Kidney (tissue), 14 donors: ENCODE results near the gene MAGI1. TPM values are rescaled to one million over a fixed set of nuclear protein-coding genes. Genes with fewer than 3 reads are reported as not detected.
A peak's percentile ranks its signal among the peaks of the same experiment; 100 is the strongest.

Experiments used
- DNase-seq, 5 donors: peaks; one replicate each; pipeline ENCODE4 v3.0.0-alpha.2; 2013 to 2020
- FAIRE-seq: peaks from 2 replicates; lab custom pipeline; 2012; peaks lifted over from hg19 to GRCh38; lab: Jason Lieb, UNC
- H3K27ac ChIP-seq, 2 donors: one replicate each; pipeline ENCODE4 v1.7.0; 2013; ENCODE audit warnings: low read depth in 2 of 2, low read length in 2 of 2, inconsistent platforms in 1 of 2
- H3K27me3 ChIP-seq: one replicate; pipeline ENCODE4 v1.7.1; 2013; ENCODE audit warnings: low read length, inconsistent platforms; ENCODE audit not compliant: control insufficient read depth, insufficient read depth
- H3K36me3 ChIP-seq, 3 donors: one replicate each; pipeline versions ENCODE4 v1.7.0 to v1.7.1; 2013; ENCODE audit warnings: low read length in 3 of 3, control low read depth in 1 of 3, inconsistent platforms in 1 of 3; ENCODE audit not compliant: insufficient read depth in 3 of 3, control insufficient read depth in 2 of 3
- H3K4me1 ChIP-seq, 3 donors: one replicate each; pipeline versions ENCODE4 v1.7.0 to v1.7.1; 2013; ENCODE audit warnings: low read length in 3 of 3, inconsistent platforms in 1 of 3, low read depth in 1 of 3; ENCODE audit not compliant: control insufficient read depth in 2 of 3, insufficient read depth in 2 of 3
- H3K4me3 ChIP-seq, 3 donors: one replicate each; pipeline versions ENCODE4 v1.7.0 to v1.8.1; 2013; ENCODE audit warnings: low read length in 3 of 3, control low read depth in 1 of 3, inconsistent platforms in 1 of 3
- H3K9ac ChIP-seq, 3 donors: one replicate each; pipeline versions ENCODE4 v1.7.0 to v1.7.1; 2013; ENCODE audit warnings: low read length in 3 of 3, control low read depth in 1 of 3, inconsistent platforms in 1 of 3
- H3K9me3 ChIP-seq, 3 donors: one replicate each; pipeline versions ENCODE4 v1.7.0 to v1.7.1; 2013; ENCODE audit warnings: low read length in 3 of 3, control low read depth in 1 of 3, inconsistent platforms in 1 of 3; ENCODE audit not compliant: control insufficient read depth in 2 of 3, insufficient read depth in 1 of 3
- CTCF ChIP-seq: IDR thresholded peaks from 3 replicates; pipeline ENCODE4 v1.5.1; 2012; ENCODE audit warnings: mild to moderate bottlenecking, moderate library complexity, borderline replicate concordance; ENCODE audit not compliant: insufficient read depth; ENCODE audit errors: extremely low read depth
- intact Hi-C: fragments of 100-400 bp; cut with DNase I; formaldehyde crosslinking; loops from one replicate; pipeline ENCODE4 v1.11.1; 2022
- polyA plus RNA-seq: library from polyadenylated mRNA; stranded (reverse); fragments of 350-450 nt; fragmentation: Illumina TruSeq; extraction: RNeasy Lipid Tissue Mini Kit (QIAGEN cat#74804); gene quantifications from one replicate; pipeline ENCODE4 v1.2.3, GENCODE V29; 2014; ENCODE audit warnings: low read depth, low replicate concordance; ENCODE audit not compliant: insufficient read depth
- total RNA-seq: library from RNA; stranded (reverse); fragmentation: NEBNext Ultra II Directional; extraction: Animal tissue kit (Norgen Biotek cat#: 25700); gene quantifications from one replicate; pipeline ENCODE4 v1.2.1, GENCODE V29; 2021
- donor health status: control.
- donor health status: control.
- donor health status: control.
- donor health status: control.
- donor health status: control.
- donor health status: DM: yes; HTN: yes; CAD: no.
- donor health status: Normal renal cell carcinoma (clear cell type).

Gene MAGI1
- total and polyA plus RNA-seq, 2 donors from 2014 or later = 8.2 to 42.8 TPM

DNA sequence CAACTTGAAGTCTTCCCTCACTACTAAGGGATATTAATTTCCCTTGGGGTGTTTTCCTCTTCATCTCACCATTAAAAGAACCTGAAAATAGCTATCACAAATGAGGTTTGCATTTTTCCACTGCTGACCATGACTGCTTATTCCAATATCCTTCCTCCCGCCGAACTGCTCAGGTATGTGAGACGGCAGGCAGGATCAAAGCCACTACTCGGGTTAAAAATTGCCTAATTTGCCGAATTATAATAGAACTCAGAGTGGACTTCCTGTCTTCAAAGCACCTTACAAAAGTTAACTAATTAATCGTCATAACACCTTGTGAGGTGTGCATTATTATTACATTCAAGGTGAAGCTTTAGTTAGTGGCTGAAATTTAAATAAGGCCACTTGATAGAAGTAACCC is 695.7 kb downstream of the MAGI1 start:
- H3K27ac ChIP-seq = no peak overlapping the region
- no peaks in the 10 kb centered on the region for H3K9me3 ChIP-seq
- no peak overlapping the region for H3K9ac ChIP-seq
- intact Hi-C loops = no loop called here
- FAIRE-seq (no peak), DNase-seq (peak in 2 of 5 donors; percentile 51 to 71)
- no peak overlapping the region for H3K4me3 ChIP-seq
- H3K36me3 ChIP-seq = no peaks in the 10 kb centered on the region
- TF ChIP-seq CTCF = no peak
- H3K4me1 ChIP-seq = peaks cover 0 to 5% (median 0%) of the 10 kb centered on the region in 3 donors
- H3K27me3 ChIP-seq = no peaks in the 10 kb centered on the region

DNA sequence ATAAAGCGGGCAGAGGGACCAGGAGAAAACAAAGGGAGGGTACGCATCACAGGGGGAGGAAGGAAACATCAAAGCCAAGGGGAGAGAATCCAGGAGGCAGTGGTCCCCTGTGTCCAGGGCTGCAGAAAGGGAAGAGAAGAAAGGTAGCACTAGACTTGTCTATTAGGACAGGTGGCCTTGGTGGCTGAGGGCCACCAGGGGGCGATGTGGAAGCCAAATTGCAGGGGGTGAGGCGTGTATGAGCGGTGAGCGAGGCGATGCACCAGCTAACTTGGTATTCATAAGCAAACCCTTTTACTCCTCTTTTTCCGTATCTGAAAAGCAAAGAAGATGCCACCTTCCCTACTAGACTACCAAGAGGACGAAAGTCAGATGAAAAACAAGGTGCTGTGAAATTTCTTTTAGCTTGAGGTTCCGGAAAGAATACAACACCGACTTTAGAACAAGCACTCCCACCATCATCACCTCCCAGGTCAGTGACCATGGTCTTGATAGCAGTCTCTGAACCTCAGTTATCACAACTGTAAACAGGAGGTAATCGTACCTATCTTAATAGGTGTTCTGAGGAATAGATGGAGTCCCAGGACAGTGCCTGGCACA is 696.5 kb downstream of the MAGI1 start:
- H3K36me3 ChIP-seq = no peaks in the 10 kb centered on the region
- FAIRE-seq = no peak
- no peaks in the 10 kb centered on the region for H3K27me3 ChIP-seq
- no peak overlapping the region for H3K27ac ChIP-seq
- peak; percentile 62 for TF ChIP-seq CTCF
- H3K4me3 ChIP-seq = no peak overlapping the region
- intact Hi-C loops = no loop called here
- H3K9ac ChIP-seq = no peak overlapping the region
- H3K9me3 ChIP-seq = no peaks in the 10 kb centered on the region
- H3K4me1 ChIP-seq = peaks cover 0 to 5% (median 0%) of the 10 kb centered on the region in 3 donors
- peak in 4 of 5 donors; percentile 50 to 64 (median 58) for DNase-seq

GRCh38 chr3:65339192-65339740 is 699.5 kb downstream of the MAGI1 start:
- peak in 1 of 5 donors; percentile 29 for DNase-seq
- peaks cover 0 to 6% (median 0%) of the 10 kb centered on the region in 3 donors for H3K4me1 ChIP-seq
- no peak overlapping the region for H3K27ac ChIP-seq
- H3K27me3 ChIP-seq = no peaks in the 10 kb centered on the region
- H3K9ac ChIP-seq = no peak overlapping the region
- no peak for TF ChIP-seq CTCF
- intact Hi-C loops = no loop called here
- FAIRE-seq = no peak
- no peaks in the 10 kb centered on the region for H3K36me3 ChIP-seq
- H3K9me3 ChIP-seq = no peaks in the 10 kb centered on the region
- H3K4me3 ChIP-seq = no peak overlapping the region
